Spleen (tissue), 11 donors: ENCODE data around the gene UNC119B. TPM values are rescaled to one million over a fixed set of nuclear protein-coding genes. Genes with fewer than 3 reads are reported as not detected.

ENCODE experiments used
- DNase-seq: peaks from one replicate; pipeline ENCODE4 v3.0.0-alpha.2; 2020
- H3K27ac ChIP-seq, 8 donors: fragments of 200-600 bp; sonication (generic) in 7 of 8; 1 replicate in 4 of 8; 2 replicates in 4 of 8; pipeline versions ENCODE4 v1.5.0 to v1.8.0; 2016 to 2021; ENCODE audit warnings: inconsistent platforms in 4 of 8, mild to moderate bottlenecking in 4 of 8, moderate library complexity in 1 of 8
- H3K27me3 ChIP-seq, 7 donors: fragments of 200-600 bp; sonication (generic) in 6 of 7; replicated peaks in 1 of 7; 1 replicate in 4 of 7; 2 replicates in 3 of 7; pipeline versions ENCODE4 v1.5.0 to v1.8.0; 2016 to 2021; ENCODE audit warnings: inconsistent platforms in 3 of 7, mild to moderate bottlenecking in 1 of 7
- H3K36me3 ChIP-seq, 6 donors: fragments of 200-600 bp; sonication (generic) in 5 of 6; 1 replicate in 4 of 6; 2 replicates in 2 of 6; pipeline versions ENCODE4 v1.5.0 to v1.8.0; 2016 to 2021; ENCODE audit warnings: inconsistent platforms in 2 of 6
- H3K4me1 ChIP-seq, 6 donors: fragments of 200-600 bp; sonication (generic) in 5 of 6; 1 replicate in 3 of 6; 2 replicates in 3 of 6; pipeline versions ENCODE4 v1.5.0 to v1.8.0; 2016 to 2021; ENCODE audit warnings: inconsistent platforms in 3 of 6
- H3K4me3 ChIP-seq, 8 donors: fragments of 200-600 bp; sonication (generic) in 7 of 8; 1 replicate in 4 of 8; 2 replicates in 4 of 8; pipeline versions ENCODE4 v1.5.0 to v1.8.0; 2016 to 2021; ENCODE audit warnings: inconsistent platforms in 4 of 8, mild to moderate bottlenecking in 4 of 8, moderate library complexity in 2 of 8
- H3K9me3 ChIP-seq, 8 donors: fragments of 200-600 bp; sonication (generic) in 7 of 8; 1 replicate in 4 of 8; 2 replicates in 4 of 8; pipeline versions ENCODE4 v1.5.0 to v1.8.0; 2016 to 2021; ENCODE audit warnings: inconsistent platforms in 4 of 8
- POLR2A ChIP-seq, 3 donors: fragments of 450-650 bp; IDR thresholded peaks; one replicate each; pipeline ENCODE4 v1.5.1; 2017; ENCODE audit warnings: antibody characterized with exemption in 3 of 3, mild to moderate bottlenecking in 1 of 3
- POLR2AphosphoS5 ChIP-seq, 3 donors: sonication (generic); formaldehyde crosslinking; IDR thresholded peaks; one replicate each; pipeline ENCODE4 v1.5.1; 2017; ENCODE audit warnings: antibody characterized with exemption in 3 of 3
- WGBS, 5 donors: extraction: QIAGEN DNeasy Blood & Tissue Kit in 3 of 5; methylation state at CpG; one replicate each; pipeline versions ENCODE4 v1.1.5 to v1.1.7; 2013 to 2018; 5-methylcytosine and 5-hydroxymethylcytosine counted together
- intact Hi-C: fragments of 100-400 bp; cut with DNase I; formaldehyde crosslinking; loops from one replicate; pipeline ENCODE4 v1.15.0; 2023; ENCODE audit warnings: low total_unique reads
- polyA plus RNA-seq, 3 donors: library from polyadenylated mRNA; stranded (reverse); fragments of 200-250 nt; gene quantifications; one replicate each; pipeline ENCODE4 v1.2.1, GENCODE V29; 2013
- total RNA-seq, 7 donors: library from RNA; depleted of rRNA in 3 of 7; stranded (reverse); fragments of >200 nt in 3 of 7; fragmentation: NEBNext Ultra II Directional in 4 of 7; extraction: Animal tissue kit (Norgen Biotek cat#: 25700) in 4 of 7; gene quantifications; one replicate each; pipeline versions ENCODE4 v1.1.0 to v1.2.1, GENCODE V29; 2016 to 2021
- TF ChIP-seq, protein P1 (sequence below), 11 experiments: fragments of 200-600 bp in 7 of 11; fragments of 450-650 bp in 4 of 11; sonication (generic) in 4 of 11; IDR thresholded peaks in 8 of 11; conservative IDR thresholded peaks in 3 of 11; 1 replicate in 7 of 11; 2 replicates in 4 of 11; pipeline versions ENCODE4 v1.4.0 to v1.8.0; 2016 to 2021; ENCODE audit warnings: antibody characterized with exemption in 11 of 11, inconsistent platforms in 4 of 11, mild to moderate bottlenecking in 1 of 11
- donor health status: healthy with polysubstance abuse.
- donor health status: DM: no; HTN: no; CAD: no; lungs with moderate emphysema.
- donor health status: DM: no; HTN: no; CAD: no.
- donor health status: Bipolar disorder and iron deficiency.
- donor health status: healthy.
- donor health status: DM: no; HTN: no; CAD: no.
- donor health status: DM: yes; HTN: yes; CAD: no.

Gene UNC119B
- total and polyA plus RNA-seq, 10 donors: 5.5 to 32.2 (median 20.0) TPM

DNA sequence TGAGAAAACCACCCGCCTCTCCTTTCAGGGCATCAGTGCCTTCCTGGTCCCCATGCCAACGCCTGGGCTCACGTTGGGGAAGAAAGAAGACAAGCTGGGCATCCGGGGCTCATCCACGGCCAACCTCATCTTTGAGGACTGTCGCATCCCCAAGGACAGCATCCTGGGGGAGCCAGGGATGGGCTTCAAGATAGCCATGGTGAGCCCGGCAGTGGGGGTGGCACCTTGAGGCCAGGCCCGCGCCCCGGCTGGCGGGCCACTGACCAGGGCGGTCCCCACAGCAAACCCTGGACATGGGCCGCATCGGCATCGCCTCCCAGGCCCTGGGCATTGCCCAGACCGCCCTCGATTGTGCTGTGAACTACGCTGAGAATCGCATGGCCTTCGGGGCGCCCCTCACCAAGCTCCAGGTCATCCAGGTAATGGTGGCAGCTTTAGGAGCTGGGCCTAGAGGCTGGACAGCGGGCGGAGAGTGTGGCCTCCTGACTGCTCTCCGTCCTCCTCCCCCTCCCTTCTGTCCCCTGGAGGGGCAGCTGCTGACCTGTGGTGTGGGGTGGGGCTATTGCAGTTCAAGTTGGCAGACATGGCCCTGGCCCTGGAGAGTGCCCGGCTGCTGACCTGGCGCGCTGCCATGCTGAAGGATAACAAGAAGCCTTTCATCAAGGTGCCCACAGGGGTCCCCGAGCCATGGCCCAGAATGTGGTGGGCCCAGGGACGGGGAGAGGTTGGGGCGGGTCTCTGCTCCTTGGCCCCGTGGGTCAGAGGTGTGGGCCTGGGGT lies 28.2 kb downstream of the UNC119B start:
- intact Hi-C loops: no loop called here
- peak overlapping the region in 4 of 8 donors; percentile 78 to 89 (median 86) for H3K27ac ChIP-seq
- H3K4me1 ChIP-seq: peaks cover 0 to 28% (median 7%) of the 10 kb centered on the region in 6 donors
- no peak overlapping the region for H3K4me3 ChIP-seq
- TF ChIP-seq POLR2AphosphoS5 (IDR thresholded peaks at IDR 0.05) (peak in 2 of 3 donors; percentile 8 to 10), POLR2A (IDR thresholded peaks at IDR 0.05) (no peak)
- TF ChIP-seq, protein P1, sequence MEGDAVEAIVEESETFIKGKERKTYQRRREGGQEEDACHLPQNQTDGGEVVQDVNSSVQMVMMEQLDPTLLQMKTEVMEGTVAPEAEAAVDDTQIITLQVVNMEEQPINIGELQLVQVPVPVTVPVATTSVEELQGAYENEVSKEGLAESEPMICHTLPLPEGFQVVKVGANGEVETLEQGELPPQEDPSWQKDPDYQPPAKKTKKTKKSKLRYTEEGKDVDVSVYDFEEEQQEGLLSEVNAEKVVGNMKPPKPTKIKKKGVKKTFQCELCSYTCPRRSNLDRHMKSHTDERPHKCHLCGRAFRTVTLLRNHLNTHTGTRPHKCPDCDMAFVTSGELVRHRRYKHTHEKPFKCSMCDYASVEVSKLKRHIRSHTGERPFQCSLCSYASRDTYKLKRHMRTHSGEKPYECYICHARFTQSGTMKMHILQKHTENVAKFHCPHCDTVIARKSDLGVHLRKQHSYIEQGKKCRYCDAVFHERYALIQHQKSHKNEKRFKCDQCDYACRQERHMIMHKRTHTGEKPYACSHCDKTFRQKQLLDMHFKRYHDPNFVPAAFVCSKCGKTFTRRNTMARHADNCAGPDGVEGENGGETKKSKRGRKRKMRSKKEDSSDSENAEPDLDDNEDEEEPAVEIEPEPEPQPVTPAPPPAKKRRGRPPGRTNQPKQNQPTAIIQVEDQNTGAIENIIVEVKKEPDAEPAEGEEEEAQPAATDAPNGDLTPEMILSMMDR (IDR thresholded peaks at IDR 0.05 in 8 of 11, conservative IDR thresholded peaks at IDR 0.05 in 3 of 11): peak in 1 of 11 experiments; percentile 2
- H3K9me3 ChIP-seq: no peaks in the 10 kb centered on the region
- DNase-seq: peak; percentile 72
- H3K27me3 ChIP-seq: no peaks in the 10 kb centered on the region
- WGBS, 5 donors: 87 to 96% (median 89%) methylated on average over 15 to 31 of the region's 31 CpGs
- peaks cover 0 to 59% (median 14%) of the 10 kb centered on the region in 6 donors for H3K36me3 ChIP-seq

DNA sequence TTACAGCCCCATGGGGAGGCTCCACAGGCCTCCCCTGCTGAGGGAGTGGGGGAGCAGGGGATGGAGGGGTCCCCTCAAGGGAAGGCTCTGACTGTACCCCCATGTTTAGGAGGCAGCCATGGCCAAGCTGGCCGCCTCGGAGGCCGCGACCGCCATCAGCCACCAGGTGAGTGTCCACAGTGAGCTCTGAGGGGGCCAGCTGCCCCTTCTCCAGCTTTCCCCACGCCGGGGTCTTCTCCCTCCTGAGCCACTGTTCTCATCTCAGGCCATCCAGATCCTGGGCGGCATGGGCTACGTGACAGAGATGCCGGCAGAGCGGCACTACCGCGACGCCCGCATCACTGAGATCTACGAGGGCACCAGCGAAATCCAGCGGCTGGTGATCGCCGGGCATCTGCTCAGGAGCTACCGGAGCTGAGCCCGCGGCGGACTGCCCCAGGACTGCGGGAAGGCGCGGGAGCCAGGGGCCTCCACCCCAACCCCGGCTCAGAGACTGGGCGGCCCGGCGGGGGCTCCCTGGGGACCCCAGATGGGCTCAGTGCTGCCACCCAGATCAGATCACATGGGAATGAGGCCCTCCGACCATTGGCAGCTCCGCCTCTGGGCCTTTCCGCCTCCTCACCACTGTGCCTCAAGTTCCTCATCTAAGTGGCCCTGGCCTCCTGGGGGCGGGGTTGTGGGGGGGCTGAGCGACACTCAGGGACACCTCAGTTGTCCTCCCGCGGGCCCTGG lies 28.9 kb downstream of the UNC119B start:
- peak; percentile 69 for DNase-seq
- peaks cover 0 to 53% (median 14%) of the 10 kb centered on the region in 6 donors for H3K36me3 ChIP-seq
- H3K27me3 ChIP-seq: no peaks in the 10 kb centered on the region
- H3K9me3 ChIP-seq: no peaks in the 10 kb centered on the region
- H3K4me1 ChIP-seq: peaks cover 0 to 28% (median 7%) of the 10 kb centered on the region in 6 donors
- intact Hi-C loops: no loop called here
- TF ChIP-seq POLR2AphosphoS5 (IDR thresholded peaks at IDR 0.05) (no peak), POLR2A (IDR thresholded peaks at IDR 0.05) (no peak)
- TF ChIP-seq, protein P1 (IDR thresholded peaks at IDR 0.05 in 8 of 11, conservative IDR thresholded peaks at IDR 0.05 in 3 of 11): no peak
- H3K4me3 ChIP-seq: no peak overlapping the region
- peak overlapping the region in 6 of 8 donors; percentile 13 to 89 (median 81) for H3K27ac ChIP-seq
- WGBS, 5 donors: 89 to 96% (median 93%) methylated on average over 23 to 38 of the region's 38 CpGs

DNA sequence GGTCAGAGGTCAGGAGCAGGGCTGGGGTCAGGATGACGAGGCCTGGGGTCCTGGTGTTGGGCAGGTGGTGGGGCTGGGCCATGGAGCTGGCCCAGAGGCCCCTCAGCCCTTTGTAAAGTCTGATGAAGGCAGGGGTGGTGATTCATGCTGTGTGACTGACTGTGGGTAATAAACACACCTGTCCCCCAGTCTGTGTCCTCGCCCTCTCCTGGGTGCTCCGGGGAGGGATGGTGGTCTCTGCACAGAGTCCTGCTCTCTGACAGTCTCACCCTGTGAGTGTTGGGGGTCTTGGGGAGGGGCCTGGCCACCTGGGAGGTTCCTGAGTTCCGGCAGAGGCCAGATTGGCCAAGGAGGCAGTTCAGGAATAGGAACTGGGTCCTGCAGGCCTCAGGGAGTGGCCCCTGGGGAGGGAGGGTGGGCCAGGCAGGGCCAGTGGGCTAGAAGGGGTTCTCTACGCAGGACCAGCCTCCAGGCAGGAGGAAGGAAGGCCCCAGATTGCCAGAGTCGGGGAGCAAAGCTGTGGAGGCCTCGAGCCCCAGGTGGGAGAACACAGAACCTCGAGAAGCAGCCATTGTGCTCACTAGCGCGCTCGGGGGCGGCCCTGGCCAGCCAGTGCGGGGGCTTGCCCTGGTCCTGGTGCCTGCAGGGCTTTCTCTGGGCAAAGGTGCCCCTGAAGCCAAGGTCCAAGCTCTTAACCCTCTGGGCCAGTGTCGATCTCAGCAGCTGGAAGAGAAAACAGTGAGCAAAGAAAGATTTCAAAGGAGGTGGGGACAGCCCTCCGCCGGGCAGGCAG lies 29.8 kb downstream of the UNC119B start:
- no peak for TF ChIP-seq POLR2AphosphoS5 (IDR thresholded peaks at IDR 0.05)
- TF ChIP-seq, protein P1 (IDR thresholded peaks at IDR 0.05 in 8 of 11, conservative IDR thresholded peaks at IDR 0.05 in 3 of 11): no peak
- no peak for TF ChIP-seq POLR2A (IDR thresholded peaks at IDR 0.05)
- 74 to 80% (median 78%) methylated on average over 6 to 16 of the region's 16 CpGs for WGBS, 5 donors
- H3K27ac ChIP-seq: peak overlapping the region; percentile 35 to 89 (median 78)
- no peaks in the 10 kb centered on the region for H3K27me3 ChIP-seq
- peak; percentile 70 for DNase-seq
- H3K36me3 ChIP-seq: peaks cover 0 to 48% (median 14%) of the 10 kb centered on the region in 6 donors
- intact Hi-C loops: no loop called here
- H3K4me3 ChIP-seq: peak overlapping the region in 2 of 8 donors; percentile 20 to 56
- H3K9me3 ChIP-seq: no peaks in the 10 kb centered on the region
- peaks cover 0 to 34% (median 7%) of the 10 kb centered on the region in 6 donors for H3K4me1 ChIP-seq
